Measurements from ENCODE around the gene EPS15.
A peak's percentile ranks its signal among the peaks of the same experiment; 100 is the strongest.
"Not testable (repeated sequence)": the region's sequence is repeated elsewhere in the genome, so short reads cannot be mapped to it uniquely, and the experiment has no call there.

Gene EPS15

DNA sequence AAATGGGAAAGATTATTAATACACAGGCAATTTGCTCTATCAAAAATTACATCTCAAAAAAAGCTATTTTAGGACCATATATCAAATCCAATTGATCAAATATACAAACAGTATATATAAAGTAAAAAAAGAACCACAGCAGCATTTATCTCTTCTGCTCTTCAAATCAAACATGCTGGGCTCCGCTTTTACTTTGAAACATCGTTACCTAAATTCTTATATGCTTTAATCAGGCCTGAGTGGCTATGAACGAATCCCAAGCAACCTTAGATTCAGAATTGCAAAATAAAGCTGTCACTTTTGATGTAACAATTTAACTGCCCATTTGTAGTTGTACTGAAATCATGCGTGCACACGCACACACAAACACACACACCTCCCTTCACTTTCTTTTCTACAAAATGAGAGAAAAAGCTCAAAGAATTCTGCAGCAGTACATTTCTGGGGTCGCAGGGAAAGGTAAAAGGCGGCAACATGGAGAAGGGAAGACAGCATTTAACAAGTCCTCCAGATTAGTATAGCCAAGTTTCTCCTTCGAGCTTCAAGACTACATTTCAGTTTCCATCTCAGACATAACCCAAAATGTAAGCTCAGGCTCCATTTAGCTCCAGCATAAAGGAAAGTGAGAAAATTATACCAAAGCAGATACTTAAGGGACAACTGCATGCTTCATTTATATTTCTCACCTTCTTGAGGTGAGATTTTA is 96.5 kb downstream of the EPS15 start:
- DNase-seq, result no peak

DNA sequence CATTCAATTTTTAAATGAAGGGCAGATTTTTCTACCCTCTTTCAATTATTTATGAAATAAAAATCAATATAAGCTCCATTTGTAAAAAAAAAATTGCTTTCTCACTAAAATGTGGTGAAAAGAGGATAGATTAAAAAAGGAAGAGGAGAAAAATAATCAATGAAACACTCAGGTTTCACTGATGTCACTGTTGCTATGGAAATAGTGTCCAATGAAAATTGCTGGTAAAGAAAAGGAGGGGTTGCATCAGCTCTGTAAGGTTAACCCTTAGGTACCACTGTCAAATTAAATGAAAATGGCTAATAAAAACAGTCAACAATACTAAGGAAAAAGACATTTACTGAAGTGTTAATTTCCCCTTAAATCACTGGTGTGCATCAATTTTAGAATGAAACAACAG is 97.1 kb downstream of the EPS15 start:
- DNase-seq, result peak; percentile 39

DNA sequence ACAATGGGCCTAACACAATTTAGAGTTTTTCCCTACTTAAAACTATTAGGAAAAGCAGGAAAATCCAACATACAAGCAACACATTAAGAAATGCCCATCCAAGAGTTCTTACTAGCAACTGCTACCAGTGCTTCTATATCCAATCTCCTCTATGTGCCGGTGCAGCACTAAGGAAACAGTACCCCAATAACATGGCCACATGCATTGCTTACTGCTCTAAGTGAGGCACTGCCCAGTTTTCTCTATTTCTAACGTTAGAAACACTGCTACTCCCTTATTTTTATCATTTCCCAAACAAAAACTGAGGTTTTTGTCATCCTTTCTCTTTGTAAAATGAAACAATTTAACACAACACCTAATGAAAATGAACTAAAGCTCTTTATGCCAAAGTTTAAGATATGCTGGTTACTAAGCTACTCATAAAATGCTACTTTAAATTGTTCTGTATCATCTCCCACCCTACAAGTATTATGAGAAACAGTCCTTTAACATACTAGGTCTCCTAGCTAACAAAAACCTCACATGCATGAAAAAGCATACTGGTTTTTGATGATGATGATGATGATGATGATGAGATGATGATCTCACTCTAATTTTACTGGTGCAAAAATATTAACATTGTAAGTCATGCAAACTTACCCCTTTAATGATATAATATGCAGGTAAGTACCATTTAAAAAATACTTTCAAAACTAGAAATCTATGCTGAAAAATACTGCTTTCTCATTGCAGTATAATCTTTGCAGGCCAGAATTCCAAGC is 98.0 kb downstream of the EPS15 start:
- no peak for DNase-seq

DNA sequence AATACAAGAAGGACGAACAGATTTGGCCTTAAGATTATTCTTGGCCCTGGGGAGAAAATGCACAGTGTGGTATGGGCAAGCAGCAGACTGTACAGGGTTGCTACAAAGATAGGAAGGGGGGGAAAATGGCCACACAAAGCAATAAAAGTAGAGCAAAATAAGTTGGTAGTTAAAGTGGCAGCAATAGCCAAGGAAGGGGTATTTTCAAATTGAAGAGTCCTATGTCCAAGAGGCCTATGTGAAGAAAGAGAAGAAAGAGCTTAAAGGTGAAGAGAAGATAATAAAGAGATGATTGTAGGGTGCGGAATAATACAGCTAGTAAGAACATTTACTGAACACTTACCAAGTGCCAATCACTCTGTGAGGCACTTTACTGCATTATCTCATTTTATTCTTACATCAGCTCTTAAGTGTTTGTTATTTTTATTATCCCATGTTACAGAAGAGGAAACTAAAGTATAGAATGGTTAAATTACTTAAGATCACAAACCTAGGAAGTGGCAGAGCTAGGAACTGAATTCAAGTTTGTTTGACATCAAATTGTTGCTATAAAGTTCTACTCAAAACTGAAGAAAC is 100.6 kb downstream of the EPS15 start:
- DNase-seq, result no peak

DNA sequence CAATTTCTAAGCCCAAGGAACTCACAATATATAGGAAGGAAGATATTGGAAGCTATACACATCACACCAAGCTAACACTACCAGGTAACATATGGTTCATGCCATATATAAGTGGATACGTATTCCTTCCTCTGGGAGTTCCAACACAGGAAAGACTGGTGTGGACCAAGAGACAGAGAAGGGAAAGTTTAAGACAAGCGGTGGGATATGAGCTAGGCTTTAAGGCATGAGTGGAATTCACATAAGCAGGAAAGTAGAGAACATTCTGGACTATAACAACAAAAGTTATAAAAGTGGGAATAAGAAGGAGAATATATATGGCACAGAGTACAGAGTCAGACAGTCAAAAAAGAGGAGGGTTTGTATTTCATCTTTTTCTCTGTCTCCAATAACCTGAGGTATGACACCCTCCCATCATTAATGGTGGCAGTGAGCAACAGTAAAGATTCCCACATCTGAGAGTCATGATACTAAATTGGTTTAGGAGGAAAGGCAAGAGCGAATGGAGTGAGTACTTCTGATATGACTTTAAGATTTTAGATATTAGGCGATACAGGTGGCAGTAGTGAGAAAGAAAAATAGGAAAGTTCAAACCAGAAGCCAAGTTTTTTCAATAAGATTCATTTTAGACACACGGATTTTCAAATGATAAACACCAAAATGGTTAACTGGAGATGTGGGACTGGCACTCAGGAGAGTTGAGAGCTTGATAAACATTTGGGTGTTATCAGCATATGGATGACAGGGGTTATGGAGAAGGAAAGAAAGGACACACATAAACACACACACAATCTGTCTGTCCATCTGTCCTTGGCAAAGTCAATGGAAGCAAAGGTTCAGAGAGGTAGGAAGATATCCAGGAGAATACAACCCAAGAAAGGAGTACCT is 101.3 kb downstream of the EPS15 start:
- DNase-seq, result no peak

DNA sequence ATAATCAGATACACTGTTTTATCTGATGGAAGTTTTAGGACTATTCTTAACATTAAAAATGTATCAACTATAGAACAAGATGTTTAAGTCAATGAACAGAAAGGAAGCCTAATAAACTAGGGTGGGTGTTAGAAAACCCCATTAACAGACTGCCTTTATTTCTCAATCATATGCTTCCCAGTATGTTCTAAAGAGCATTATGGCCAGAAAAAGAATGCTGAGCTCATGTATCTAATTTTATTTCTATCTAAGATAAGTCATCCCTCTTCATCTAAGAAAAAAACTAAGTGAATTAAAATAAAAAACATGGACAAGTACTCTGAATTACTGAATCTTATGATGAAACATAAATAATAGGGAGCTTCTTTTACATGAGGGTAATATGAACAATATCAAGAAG is 102.2 kb downstream of the EPS15 start:
- no peak for DNase-seq

DNA sequence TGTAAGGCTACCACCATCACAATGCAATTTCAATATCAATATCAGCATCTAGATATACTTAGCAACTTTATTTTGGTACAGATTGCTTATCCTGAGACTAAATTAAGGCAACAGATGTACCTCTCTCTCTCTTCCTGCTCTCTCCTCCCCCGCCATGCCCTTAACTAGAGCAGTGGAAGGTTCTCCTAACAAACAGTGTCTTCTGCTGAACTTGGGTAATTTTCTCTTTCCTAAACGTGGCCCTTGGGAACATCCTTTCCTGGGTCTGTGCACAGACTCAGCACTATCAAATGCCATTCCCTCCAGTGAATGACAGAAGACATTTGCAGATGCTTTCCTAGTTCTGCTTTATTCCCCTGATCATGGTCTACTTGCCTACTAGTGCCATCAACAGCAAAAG is 103.1 kb downstream of the EPS15 start:
- DNase-seq, result no peak

DNA sequence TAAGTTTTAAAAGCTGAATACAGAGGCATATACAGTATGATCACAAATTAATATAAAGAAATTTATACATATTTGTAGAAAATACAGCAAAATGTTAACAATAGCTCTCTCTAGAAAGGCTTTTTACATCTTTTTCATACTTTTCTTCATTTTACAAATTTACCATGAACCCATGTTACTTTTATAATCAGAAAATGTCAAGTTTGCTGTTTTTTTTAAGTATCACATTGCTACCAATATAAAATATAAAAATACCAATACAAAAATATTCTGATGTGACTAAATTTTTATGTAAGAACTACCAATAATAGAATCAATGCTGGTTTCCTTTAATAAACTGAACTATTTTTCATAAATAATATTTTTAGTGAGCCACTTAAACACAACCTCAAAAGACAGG is 104.3 kb downstream of the EPS15 start:
- DNase-seq, result no peak

DNA sequence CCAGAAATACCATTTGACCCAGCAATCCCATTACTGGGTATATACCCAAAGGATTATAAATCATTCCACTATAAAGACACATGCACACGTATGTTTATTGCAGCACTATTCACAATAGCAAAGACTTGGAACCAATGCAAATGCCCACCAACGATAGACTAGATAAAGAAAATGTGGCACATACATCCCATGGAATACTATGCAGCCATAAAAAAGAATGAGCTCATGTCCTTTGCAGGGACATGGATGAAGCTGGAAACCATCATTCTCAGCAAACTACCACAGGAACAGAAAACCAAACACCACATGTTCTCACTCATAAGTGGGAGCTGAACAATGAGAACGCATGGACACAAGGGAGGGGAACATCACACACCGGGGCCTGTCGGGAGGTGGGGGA is 107.2 kb downstream of the EPS15 start:
- DNase-seq, result not testable (repeated sequence)

DNA sequence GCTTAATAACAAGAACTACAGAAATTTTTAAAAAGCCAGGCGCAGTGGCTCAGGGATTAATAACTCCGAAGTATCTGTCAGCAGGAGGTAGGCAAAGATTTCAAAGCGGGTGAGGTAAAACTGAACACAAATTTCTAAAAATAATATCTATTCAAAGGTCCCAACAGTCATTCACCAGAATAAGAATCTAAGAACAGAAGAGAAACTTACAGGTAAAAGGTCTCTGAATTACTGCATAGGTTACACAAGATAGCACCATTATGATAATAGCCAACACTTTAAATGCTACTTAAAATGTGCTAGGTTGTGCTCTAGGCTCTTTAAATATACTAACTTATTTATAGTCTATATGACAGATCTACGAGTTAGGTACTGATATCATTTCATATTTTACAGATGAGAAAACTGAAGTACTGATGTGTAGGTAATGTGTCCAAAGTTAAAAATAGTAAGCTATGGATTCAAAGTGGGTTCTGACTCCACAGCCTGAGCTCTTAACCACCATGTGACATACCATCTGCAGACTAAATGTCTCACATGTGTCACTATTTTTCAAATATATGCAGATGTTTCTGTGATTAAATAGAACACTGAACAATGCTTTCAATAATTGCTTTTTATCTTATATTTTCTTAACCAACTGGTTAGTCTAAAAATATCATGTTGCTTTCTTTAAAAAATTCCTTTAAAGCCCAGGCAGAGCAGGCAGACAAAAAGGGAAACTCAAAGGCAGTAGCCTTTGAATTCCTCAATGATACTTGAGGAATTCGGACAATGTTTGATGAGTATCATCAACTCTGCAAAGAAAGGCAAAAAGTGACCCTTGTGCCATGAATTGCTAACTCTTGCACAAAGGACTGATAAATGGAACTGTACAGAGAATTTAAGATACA is 108.3 kb downstream of the EPS15 start:
- DNase-seq, result no peak

DNA sequence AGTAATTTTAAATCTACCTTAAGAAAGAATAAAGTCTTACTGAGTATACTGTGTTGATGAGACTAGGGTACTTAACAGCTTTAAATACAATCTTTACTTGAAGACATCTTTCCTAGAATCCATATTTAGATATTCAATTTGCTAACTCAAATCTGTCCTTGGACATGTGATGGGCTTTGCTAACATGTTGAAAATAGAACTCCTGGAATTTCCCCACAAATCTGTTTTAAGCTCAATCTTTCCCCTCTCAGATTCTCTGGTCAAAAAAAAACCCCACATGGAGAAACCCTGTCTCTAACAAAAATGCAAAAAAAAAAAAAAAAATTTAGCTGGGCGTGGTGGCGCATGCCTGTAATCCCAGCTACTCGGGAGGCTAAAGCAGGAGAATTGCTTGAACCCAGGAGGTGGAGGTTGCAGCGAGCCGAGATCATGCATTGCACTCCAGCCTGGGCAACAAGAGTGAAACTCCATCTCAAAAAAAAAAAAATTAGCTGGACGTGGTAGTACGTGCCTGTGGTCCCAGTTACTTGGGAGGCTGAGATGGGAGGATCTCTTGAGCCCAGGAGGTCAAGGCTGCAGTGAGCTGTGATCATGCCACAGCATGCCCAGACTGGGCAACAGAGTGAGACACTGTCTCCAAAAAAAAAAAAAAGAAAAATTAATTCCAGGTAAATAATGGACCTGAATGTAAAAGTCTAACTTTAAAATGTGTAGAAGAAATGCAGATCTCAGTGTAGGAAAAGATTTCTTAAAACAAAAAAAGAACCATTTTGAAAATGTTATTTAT is 109.1 kb downstream of the EPS15 start:
- not testable (repeated sequence) for DNase-seq

DNA sequence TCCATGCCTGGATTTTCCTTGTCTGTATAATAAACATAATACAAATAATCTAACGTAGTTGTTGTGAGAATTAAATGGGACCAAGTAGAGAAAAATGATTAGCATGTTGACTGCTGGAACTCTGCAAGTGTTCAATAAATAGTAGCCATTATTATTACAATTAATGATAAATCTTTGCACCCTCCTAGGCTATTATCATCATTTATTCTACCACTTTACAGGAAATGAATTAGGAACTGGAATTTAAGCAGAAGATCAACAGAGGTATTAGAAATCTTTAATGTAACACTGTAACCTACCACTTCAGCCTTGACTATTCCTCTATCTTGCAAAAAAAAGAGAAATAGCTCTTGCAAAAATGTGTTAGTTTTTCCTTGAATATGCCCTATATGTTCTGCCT is 126.8 kb downstream of the EPS15 start:
- no peak for DNase-seq

DNA sequence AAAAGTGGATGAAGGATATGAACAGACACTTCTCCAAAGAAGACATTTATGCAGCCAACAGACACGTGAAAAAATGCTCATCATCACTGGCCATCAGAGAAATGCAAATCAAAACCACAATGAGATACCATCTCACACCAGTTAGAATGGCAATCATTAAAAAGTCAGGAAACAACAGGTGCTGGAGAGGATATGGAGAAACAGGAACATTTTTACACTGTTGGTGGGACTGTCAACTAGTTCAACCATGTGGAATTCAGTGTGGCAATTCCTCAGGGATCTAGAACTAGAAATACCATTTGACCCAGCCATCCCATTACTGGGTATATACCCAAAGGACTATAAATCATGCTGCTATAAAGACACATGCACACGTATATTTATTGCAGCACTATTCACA is 128.4 kb downstream of the EPS15 start:
- not testable (repeated sequence) for DNase-seq

DNA sequence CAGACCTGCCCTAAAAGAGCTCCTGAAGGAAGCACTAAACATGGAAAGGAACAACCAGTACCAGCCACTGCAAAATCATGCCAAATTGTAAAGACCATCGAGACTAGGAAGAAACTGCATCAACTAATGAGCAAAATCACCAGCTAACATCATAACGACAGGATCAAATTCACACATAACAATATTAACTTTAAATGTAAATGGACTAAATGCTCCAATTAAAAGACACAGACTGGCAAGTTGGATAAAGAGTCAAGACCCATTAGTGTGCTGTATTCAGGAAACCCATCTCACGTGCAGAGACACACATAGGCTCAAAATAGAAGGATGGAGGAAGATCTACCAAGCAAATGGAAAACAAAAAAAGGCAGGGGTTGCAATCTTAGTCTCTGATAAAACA is 131.8 kb downstream of the EPS15 start:
- DNase-seq, result not testable (repeated sequence)

DNA sequence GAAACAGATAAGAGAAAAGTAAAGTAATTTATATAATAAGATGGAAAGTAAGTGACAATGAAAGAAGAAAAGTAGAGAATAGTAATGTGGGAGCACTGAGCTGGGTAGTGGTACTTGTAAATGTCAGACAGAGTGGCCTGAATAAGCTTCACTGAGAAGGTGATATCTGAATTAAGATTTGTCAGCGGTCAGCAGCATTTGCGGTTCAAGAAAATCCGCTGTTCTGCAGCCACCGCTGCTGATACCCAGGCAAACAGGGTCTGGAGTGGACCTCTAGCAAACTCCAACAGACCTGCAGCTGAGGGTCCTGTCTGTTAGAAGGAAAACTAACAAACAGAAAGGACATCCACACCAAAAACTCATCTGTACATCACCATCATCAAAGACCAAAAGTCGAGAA is 132.8 kb downstream of the EPS15 start:
- DNase-seq, result not testable (repeated sequence)

DNA sequence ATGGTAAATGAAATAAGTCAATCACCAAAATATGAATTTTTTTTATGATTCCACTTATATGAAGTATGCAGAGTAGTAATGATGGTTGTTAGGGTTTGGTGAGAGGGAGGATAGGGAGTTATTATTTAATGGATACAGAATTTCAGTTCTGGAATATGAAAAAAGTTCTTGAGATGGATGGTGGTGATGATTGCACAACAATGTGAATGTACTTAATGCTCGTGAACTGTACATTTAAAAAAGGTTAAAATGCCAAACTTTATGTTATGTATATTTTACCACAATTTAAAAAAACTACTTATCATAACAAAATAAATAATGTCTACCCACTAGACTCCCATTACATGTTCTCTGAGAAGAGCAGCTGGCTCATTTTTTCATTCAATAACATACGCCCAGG is 133.3 kb downstream of the EPS15 start:
- no peak for DNase-seq

DNA sequence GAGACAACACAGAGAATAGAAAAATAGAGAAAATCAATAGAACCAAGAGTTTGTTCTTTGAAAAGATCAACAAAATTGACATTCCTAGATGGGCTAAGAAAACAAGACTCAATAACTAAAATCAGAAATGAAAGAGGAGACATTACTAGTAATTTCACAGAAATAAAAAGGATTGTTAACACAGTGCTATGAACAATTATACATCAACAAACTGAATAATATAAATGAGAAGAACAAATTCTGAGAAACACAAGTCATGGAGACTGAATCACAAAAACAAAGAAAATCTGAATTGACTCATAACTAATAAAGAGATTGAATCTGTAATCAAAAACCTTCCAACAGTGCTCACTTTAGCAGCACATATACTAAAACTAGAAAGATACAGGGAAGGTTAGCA is 137.1 kb downstream of the EPS15 start:
- no peak for DNase-seq

DNA sequence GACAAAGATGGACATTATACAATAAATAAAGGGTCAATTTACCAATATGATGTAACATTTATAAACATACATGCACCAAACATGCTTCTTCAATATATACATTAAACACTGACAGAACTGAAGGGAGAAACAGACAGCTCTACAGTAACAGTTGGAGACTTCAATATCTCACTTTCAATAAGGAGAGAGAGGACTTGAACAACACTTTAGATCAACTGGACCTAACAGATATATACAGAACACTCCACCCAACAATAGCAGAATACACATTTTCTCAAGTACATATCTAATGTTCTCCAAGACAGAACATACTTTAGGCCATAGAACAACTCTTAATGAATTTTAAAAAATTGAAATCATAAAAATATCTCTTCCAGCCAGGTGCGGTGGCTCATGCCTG is 138.1 kb downstream of the EPS15 start:
- no peak for DNase-seq

DNA sequence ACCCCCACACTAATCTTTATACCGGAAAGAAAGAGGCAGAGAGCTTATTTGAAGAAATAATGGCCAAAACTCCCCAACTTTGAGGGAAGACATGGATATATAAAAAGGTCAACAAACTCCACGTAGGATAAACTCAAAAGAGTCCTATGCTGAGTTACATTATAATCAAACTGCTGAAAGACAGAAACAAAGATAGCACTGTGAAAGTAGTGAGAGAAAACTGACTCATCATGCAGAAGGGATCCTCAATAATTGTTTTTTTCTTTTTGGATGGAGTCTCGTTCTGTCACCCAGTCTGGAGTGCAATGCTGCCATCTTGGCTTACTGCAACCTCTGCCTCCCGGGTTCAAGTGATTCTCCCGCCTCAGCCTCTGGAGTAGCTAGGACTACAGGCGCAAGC is 140.2 kb downstream of the EPS15 start:
- DNase-seq, result no peak

DNA sequence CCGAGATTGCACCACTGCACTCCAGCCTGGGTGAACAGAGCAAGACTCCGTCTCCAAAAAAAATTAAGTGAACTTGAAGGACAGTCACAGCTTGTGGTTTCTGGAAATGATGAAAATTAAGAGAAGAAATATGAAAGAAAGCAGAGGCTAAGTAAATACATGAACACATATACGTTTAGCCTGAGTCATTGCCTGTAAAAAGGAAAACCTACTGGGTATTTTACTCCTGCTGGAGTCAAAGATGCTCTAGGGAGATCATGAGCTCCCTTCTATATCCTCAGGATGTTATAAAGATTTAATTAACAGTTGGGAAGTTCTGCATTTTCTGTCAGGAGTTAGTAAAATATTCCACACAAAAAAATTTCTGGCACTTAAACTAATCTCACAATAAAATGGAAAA is 145.2 kb downstream of the EPS15 start:
- DNase-seq, result no peak

DNA sequence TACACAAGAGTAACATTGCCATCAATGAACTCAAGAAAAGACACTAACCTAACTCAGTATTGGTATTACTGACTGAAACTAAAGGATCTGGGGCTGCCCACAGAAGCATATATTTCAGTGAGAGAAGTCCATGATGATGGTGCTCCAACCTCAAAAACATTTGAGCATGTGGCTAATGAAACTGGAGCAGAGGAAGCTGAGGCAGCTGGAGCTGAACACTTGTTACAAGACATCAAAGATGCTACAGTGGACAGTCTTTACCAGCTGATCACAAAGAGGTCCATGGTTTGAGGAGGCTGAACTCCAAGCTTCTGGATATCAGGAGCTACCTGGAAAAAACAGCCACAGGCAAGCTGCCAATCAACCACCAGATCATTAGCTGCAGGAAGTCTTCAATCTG is 146.5 kb downstream of the EPS15 start:
- DNase-seq, result no peak

Measured in NCI-H748 treated with DMSO at 0.1 percent for 48 hours (cell line).